Endometrium (tissue), 2 donors: ENCODE data around the gene C3orf18.

ENCODE experiments used
- FAIRE-seq: peaks from 2 replicates; lab custom pipeline; 2012; peaks lifted over from hg19 to GRCh38; lab: Jason Lieb, UNC
- donor health status: control.
- donor health status: control.

The C3orf18 gene

DNA sequence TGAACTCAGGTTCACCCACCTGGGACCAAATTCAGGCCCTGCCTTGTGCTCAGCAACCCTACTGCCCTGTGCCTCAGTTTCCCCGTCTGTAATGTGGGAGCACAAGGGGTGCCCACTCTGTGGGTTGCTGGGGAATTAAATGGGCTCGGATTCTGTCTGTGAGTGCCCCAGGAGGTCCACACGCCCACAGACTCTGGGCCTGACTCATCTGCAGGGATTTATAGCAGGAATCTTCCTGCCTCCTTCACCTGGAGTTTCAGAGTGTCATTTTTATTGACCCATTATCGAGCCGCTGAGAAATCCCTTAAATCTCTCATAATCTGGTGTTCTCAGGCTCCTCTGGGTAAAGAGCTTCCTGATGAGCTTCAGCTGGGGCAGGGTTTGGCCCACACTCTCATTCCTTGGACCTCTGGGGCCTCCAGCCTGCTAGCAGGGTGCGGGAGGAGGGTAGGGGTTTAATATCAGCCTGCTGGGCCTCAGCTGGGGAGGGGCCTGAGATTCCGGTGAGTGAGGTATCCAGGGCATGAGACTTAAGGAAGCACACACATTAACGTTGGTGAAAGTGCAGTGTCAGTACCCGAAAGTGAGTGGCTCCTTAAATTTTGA is 16.4 kb downstream of the C3orf18 start:
- FAIRE-seq, result no peak

DNA sequence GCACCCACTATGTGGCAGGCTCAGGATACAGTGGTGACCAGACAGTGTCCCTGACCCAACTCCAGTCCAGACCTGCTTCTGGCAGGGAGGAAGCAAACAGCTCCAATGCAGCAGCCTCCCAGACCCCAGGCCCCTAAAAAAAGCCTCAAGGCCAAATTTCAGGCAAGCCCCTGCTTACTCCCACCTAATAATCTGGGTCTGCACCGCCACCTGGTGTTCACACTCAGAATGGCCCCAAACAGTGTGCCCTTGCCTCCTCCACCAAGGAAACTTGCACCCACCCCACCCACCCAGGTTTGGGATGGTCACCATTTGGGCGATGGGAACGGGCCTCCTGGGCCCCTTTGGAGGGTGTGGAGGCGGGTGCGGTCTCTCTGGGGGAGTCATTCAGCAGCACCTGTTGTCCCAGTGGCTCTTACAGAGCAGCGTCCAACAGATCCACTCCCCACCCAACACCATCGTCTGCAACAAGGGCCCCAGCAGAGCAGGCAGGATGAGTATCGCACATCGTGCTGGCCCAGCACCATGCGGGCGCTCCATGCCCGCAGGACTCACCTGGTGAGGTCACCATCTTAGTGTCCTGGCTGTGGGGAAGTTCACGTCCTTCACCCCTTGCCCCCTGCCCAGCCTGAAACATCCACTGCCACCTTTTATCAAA is 17.3 kb downstream of the C3orf18 start:
- no peak for FAIRE-seq

GRCh38 chr3:50549226-50549625 is 18.3 kb downstream of the C3orf18 start:
- no peak for FAIRE-seq

DNA sequence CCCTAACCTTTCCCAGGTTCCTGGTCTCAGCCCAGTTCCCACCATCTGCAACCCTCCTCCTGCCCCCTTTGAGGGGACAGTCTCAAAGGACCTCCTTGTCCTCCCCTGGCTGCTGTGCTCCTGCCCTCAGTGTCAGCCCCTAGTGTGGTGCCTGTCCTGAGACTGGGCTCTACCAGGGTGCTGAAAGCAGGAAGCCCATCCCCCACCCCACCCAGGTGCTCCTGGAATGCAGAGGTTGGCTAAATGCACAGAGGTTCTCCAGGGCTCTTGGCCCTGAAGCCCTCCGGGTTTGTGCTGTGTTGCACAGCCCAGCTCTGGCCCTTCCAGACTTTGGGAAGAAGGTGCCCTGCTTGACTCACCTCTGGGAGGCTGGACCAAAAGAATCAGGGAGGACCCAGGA is 21.8 kb downstream of the C3orf18 start:
- FAIRE-seq, result no peak

DNA sequence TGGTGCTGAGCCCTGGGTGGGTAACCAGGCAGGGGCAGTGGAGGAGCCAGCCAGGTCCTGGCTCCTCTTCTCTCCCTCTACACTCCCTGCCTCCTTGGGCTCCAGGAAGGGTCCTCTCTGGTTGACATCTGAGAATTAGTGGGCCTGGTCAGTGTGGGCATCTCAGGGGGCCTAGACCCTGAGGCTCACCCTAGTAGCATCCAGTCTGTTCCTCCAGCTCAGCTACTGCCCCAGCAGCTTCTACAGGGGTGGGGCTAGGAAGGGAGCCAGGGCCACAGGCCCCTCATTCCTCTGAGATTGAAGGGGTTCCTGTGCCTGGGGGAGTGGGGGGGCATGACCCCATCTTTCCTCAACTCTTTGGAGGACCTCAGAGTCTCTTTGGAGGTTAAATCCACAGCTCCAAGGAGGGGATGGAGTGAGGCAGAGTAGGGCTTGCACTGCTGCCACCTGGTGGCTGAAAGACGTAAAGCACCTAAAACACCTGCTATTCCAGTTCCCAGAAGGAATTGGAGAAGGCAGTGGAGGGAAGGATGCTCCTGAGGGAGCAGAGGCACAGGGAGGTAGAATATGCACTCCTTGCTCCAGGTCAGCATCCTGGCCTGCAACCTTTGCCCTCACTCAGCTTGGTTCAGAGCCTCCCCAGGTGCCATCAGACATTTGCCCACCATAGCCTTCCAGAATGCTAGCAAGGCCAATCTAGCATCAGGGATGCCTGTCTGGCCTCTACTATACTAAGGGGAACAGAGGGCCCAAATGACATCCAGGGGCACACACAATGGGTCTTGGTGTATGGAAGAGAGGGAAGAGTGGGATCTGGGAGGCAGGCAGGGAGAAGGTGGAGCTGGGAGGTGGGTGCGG is 25.1 kb downstream of the C3orf18 start:
- no peak for FAIRE-seq

- FAIRE-seq, result no peak
Observed at GRCh38 chr3:50539356-50540286, 27.9 kb downstream of the C3orf18 start.

GRCh38 chr3:50537421-50538129 is 30.0 kb downstream of the C3orf18 start:
- FAIRE-seq, result no peak

DNA sequence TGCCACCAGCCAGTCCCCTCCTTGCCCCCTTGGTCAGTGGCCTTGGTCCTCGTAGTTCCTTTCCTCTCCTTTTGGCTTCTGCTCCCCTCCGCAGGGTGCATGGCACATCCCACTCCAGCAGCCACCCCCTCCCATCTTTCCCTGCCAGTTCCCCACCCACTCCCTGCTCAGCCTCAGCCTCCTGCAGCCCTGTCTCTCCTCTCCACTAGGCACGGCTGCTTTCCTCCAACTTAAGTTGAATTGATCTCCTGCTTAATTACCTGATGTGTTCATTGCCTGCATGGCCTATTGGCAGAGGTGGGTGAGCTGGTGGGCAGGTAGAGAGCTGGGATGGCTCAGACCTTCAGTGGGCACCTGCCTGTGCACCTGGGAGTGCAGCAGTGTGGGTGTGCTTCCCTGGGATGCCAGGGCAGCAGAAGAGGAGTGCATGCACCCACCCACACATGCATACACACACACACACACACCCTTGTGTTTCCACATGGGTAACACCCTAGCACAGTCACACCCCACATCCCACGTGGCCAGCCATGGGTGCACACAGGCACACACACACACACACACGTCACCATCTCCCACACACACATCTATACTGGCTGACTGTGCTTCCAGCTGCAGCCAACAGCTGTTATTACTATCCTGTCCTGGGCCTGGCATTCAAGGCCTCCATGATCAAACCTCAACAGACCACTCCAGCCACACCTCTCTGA is 30.9 kb downstream of the C3orf18 start:
- no peak for FAIRE-seq

DNA sequence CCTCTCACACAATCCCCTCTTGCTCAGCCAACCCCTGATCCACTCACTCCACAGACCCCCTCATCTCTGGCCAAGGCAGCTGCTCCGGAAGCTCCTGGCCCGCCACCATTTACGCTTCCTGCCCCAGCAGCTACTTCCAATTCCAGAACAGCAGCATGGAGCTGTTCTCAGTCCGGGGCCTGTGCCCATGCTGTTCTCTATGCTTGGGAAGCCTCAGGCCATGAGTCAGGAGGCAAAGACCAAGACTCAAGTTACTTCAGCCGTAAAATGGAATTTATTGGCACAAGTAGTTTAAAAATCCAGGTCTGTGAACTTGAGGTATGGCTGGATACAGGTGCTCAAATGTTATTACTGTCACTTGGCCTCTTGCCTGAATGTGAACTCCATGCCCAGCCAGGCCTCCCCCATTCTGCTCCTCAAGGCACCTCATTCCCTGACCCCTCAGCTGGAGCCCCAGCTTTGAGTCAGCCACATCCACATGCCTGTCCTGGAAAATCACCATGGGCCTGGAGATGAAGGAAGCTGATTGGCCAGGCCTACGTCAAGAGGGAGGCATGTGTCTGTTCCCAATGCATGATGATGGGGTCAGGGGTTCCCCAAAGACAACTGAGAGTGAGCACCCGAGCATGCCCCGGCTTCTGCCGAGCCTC is 32.7 kb downstream of the C3orf18 start:
- no peak for FAIRE-seq

DNA sequence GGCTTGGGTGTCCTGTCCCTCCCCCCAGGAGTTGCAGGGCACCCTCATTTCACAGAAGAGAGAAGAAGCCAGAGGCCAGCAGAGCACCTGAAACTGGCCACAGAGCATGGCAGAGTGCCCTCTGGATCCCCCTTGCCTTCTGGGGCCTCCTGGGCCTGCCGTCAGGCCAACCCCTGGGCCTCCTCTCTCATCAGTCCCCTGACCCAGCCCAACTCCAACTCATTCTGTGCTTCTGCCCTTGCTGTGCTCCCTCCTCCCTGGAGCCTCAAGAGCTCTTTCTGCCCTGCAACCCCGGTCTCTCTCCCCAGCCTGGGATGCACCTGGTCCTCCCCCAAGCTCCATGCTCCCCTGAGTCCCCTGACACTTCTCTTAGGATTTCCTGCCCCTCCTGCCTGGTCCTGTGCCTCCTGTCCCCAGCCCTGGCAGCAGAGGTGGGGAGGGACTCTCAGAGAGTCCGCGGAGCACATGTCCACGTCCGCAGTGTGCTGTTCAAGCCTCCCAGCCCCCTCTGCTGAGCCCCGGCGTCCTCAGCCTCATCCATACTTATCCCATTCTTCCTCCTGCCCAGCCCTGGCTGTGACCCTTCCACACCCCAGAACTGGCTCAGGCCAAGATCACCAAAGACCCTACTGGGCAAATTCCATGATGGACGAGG is 33.6 kb downstream of the C3orf18 start:
- no peak for FAIRE-seq

DNA sequence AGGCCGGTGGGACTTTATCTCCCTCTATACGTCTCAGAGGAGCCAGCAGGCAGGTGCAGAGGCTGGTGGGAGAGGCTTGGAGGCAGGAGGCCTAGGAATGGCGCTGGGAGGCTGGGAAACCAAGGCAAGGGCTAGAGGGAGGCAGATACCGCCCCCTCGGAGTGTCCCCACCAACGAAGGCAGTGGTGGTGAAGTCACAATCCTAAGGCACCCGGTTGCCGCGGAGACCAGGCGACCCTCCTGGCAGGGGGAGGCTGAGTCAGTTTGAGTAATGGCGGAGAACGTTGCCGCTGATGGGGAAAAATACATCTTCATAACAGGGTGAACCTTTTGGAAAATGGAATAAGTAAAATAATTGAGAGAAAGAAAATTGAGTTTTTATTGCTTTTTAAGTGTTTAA is 34.2 kb downstream of the C3orf18 start:
- FAIRE-seq, result no peak

- no peak for FAIRE-seq
Observed at GRCh38 chr3:50532062-50532705, 35.4 kb downstream of the C3orf18 start.

- no peak for FAIRE-seq
Observed at GRCh38 chr3:50531201-50531600, 36.3 kb downstream of the C3orf18 start.

DNA sequence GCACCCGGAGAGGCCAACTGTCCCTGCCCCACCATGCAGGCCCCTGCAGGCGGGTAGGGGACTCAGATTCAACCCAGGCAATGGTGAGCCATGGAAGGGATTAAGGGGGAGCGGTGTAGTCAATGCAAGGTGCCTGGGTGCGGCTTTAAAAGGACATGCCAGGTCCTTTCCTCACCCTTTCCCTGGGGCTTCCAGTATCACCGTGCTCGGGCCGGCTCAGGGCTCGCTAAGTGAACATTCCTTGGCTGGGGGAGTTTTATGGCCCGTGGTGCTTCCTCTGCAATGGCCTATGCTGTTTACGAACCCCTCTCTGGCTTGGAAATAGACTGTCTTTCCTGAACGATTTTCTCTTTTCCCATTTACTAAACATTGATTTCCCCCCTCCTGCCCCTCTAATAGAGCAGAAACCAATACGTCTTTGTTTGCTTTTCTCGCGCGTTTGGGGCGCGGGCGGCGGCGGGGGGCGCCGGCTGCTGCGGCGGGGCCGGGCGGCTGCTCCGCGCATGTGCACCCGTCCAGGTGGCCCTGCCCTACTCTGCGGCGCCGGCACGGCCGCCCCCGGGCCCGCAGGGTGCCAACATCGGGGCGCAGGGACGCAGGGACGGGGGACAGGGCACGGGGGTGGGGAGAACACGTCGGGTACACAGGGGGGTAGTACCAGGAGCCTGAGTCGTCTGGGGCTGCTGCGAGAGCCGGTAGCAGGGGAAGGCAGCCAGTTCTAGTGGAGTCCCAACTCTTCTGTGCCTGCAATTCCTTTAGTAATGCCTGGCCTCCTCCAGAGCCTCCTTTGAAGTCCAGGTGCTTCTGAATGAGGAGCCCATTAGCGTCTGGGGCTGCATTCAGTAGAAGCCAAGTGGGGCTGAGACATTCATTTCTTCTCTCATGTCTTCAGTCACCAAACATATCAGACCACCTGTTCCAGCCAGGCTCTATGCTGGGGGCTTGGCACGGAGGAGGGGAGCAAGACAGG is 37.3 kb downstream of the C3orf18 start:
- FAIRE-seq, result no peak

DNA sequence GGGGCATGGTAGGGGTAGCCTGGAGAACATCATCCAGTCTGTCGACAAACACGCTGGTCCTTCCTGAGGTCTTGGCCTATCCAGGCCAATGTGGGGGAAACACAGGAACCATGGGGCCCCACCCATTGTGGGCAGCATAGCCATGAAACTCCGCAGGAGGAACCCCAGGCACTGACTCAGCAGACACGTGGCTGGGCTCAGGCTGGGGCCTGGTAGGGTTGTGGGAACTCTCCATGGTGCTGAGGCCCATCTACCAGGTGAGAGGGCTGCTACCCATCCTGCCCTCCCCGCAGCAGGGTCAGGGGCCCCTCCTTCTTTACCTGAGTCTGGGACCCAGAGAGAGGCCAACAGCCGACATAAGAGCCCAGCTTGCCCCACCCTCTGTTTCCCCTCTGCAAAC is 41.6 kb downstream of the C3orf18 start:
- FAIRE-seq, result no peak

DNA sequence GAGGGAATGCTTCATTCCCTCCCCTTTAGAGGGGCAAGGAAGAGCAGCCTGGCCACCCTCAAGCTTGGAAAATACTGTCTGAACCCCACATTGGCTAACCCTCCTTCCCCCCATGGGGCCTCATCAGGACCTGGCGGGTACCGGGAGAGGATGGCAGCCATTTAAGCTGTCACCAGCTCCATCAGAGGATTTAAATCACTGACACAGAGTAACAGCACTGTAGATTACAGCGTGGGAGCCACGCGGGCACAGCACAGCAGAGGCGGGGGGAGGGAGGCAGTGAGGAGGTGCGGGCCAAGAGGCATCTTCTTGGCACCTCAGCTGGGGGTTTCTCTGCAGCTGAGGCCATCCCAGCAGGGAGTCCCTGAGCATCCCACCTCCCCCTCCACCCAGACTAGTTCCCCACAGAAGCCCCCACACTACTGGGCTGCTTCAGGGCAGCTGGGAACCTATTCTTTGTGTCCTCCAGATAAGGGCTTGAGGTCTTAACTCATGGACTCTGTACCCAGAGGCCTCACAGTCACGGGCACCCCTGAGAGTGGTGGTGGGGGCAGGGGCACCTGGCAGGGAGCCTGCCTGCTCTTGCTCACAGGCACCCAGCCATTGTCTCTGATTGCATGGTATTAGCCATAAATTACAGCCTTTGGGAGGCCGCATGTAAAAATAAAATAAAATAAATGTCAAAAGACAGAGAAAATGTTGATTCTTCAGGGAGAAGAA is 42.2 kb downstream of the C3orf18 start:
- FAIRE-seq, result no peak

DNA sequence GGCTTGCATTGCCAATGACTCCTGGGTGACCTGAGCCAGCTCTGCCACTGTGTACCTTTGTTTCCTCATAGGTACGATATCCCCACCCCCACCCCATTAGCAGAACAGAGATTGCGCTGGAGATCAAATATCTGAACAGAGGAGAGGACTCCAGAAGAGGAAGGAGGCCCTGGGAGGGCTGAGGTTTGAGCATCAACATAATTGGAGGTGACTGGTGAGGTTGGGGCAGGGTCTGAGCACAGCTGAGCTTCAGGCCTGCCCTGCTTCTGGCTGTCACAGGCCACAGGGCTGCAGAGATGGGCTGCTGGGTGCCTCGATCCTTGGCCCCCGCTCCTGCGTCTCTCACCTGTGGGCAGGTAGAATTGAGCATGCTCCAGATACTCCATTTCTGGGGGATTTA is 42.8 kb downstream of the C3orf18 start:
- FAIRE-seq, result no peak
